ENCODE results near the gene TPD52L2.
"Not testable (repeated sequence)": the region's sequence is repeated elsewhere in the genome, so short reads cannot be mapped to it uniquely, and the experiment has no call there.

Gene TPD52L2

DNA sequence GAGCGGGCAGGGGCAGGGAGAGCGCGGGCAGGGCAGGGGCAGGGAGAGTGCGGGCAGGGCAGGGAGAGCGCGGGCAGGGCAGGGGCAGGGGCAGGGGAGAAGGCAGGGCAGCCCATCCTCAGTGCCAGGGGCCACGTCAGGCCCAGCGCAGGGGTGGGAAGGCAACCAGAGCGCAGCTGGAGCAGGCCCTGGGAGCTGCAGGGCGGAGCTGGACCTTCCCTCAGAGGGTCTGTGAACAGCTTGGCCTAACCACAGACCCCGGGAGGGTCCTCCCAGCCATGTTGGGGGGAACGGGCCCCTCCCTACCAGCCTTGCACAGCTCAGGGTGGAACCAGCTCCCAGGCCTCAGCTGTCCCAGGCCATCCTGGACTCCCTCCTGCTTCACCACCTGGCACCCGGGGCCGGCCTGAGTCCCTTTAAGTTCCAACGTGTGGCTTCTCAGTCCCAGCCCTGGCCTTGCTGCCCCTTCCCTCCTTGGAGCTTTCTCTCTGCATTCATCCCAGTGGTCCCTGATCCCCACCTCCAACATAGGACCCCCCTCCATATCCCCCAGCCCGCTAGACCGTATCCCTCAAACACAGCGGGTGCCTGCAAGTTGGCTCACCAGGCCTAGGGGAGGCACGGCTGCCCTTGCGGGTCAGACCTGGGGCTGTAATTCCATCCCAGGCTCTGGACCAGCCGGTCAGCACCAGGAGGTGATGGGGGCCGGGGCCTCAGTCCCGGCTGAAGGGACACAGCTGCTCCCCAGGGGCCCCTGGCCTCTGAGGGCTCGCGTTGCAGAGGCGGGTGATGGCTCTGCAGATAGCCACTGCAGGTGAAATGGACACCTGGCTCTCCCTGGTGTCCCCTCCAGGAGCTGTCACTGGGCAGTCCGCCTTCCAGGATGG is 28.4 kb upstream of the TPD52L2 start:
- DNase-seq, result no peak

DNA sequence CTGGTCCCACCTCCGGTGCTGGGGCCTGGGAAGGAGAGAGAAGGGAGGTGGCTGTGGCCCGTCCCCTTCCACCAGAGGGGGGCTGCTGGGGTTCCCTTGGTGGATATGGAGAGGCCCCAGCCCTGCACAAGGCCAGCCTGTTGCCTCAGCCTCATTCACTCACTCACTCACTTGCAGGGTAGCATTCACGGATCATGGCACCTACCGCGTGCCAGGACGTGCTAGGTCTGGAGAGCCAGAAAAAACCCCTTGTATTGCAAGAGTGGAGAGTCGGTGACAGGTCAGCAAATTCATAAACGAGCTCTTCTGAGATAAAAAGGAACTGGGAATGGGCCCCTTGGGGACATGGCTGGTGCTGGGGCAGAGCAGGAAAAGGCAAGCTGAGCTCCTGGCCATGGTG is 27.6 kb upstream of the TPD52L2 start:
- no peak for DNase-seq

DNA sequence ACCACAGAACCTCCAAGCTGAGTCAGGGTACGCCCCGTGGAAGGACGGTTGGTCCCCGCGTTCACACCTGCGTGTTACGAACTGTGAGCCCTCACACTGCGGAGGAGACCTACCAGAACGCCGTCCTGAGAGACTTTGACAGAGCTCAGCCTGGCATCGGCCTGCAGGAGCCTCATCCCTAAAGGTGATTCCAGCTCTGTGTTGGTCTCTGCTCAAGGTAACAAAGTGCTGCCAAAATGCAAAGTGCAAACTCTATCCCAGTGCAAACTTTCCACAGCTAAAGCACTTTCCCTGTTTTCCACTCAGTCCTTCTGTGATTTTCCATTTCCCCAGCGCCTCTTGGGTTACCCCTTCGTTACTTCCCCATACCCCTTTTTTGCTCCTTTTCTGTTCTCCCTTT is 25.4 kb upstream of the TPD52L2 start:
- no peak for DNase-seq

DNA sequence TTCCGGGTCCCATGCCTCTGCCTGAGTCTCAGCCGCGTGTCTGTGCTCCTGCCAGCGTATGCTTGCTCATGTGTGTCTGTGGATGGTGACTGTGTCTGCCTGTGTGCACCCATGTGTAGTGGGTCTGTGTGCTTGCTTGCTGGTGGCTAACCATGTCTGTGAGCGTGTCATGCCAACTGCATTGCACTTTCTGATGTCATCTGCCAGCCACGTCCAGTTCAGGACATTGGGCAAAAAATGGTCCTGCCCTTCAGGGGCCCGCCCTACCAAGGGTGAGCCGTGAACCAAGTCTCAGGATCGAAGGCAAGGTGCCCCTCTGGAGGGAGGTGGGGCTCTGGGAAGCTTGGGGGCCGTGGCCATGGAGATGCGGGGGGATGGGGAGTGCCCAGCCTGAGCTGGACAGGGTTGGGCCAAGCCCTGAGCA is 24.7 kb upstream of the TPD52L2 start:
- no peak for DNase-seq

DNA sequence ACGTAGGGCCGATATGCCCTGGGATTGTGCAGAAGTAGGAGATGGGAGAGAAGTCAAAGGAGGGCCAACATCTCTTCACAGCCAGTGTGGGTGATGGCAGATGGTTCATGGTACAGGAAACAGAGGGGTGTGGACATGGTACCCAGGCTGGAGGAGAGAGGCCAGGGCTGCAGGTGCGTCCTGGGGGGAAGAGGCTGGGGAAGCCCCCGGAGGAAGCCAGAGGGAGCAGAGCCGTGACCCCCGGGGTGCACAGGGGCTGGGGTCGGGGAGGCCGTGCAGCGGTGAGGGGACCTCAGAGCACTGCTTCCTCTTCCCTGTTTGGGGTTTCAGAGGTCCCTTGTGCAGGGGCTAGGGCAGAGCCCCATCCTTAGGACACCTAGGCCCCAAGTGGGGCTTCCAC is 22.8 kb upstream of the TPD52L2 start:
- no peak for DNase-seq

DNA sequence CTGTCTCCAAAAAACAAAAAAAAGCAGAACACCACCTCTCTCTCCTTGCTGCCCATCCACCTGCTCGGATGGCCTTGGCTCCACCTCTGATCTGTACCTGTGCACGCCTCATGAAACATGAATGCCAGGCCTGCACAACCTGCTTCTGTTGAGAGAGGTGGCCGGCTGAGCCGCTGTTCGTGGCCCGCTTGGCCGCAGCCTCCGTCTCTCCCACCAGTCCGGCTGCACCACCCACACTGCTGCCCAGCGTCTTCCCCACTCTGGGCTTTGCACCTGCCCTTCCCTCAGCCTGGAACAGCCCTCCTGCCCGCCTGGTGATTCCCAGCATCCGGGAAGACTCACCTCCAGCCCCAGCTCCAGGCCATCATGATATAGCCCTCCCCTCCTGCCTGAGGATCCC is 21.8 kb upstream of the TPD52L2 start:
- no peak for DNase-seq

DNA sequence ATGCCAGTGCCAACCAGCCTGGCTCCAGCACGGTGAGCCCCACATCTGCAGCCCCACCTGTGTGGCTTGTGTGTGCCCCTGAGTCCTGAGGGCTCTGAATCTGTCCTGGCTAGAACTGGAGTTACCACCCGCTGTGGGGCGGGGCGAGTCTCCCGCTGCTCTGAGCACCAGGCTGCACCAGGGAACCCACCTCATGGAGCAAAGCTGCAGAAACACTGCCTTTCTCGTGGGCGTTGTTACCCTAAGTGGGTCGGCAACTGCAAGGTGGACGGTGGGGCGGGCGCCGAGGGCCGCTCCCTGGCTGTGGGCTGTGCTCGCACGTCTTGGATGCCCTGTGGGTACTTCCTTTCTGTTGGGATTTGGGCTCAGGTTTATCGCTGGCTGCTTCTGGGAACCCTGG is 21.3 kb upstream of the TPD52L2 start:
- no peak for DNase-seq

DNA sequence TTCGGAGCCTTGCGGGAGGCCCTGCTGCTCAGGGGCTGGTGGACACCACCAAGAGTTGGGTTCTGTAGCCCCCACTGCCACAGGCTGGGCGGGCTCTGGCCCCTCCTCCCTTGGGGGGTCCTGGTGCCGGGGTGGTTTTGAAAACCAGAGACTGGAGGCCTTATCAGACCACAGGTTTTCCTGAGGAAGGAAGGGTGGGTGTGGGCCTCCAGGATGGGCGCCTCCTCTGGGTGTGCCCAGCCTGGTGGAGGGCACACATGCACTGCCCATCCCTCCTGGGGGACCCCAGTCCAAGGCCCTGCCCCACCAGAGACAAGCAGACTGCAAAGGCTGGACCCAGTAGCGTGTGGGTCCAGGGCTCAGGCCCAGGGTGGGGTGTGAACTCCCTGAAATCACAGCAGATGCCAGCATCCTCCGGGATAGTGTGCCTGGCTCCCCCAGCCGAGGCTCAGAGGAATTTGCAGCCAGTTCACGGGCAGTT is 20.5 kb upstream of the TPD52L2 start:
- DNase-seq, result no peak

DNA sequence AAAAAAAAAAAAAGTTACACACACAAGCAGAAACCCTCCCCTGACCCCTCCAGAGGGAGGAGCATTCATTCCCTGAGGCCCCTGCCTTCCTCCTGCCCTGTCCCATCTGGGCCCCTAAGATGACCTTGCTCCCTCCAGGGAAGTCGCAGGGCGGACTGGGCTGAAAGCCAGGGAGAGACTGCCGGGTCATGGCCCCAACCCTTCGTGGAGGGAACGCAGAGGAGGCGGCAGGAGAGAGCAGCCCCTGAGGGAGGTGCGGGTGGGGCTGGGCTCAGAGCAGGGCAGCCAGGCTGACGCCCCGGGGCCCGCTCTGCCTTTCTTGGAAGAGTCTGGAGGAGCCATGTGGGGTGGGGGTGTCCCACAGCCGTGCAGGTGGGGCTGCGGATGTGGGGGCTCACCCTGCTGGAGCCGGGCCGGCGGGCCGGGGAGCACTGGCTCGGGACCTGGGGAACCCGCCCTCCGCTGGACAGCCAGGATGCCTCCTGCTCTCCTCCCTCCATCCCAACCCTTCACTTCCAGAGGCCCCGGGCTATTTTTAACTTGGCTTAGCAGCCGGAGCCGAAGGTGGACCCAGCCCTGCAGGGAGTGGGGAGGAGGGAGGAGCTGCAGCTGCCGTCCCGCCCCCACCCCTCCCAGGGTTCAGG is 18.8 kb upstream of the TPD52L2 start:
- no peak for DNase-seq

DNA sequence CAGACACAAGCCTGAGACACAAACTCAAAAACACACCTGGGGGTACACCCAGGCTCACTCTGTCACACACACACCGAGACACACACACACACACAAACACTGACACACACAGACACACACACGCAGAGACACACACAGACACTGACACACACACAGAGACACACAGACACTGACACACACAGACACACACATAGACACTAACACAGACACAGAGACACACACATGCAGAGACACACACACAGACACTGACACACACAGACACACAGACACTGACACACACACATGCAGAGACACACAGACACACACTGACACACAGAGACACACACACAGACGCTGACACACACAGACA is 18.2 kb upstream of the TPD52L2 start:
- DNase-seq, result no peak

DNA sequence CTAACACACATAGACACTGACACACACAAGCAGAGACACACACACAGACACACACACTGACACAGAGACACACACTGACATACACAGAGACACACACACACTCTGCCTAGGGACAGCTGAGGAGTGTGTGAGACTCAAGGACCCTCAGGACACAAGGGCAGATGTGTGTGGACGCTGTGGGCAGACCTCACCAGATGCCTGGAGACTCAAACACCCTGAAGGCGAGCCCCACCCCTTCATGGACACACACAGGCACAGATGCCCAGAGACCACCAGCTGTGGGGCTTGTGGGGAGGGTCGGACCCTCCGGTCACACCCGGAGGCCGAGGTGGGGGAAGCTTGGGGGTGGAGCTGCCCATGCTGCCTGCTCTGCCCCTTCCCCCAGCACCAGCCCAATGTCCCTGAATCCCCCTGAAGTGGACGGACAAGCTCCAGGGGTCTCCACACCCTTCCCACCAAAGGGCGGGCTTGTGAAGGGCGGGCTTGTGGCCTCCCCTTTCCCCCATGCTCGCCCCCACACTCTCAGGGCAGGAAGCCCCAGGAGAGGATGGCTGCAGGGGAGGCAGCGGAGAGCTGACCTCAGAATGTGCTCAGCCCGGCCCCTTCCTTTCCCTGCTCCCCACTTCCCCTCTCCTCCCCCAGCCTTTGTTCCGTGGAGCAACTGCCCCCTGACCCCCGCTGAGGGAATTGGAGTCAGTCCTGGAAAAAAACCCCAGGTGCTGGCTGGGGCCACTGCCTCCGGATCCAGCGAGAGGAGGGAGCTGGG is 17.6 kb upstream of the TPD52L2 start:
- DNase-seq, result no peak

DNA sequence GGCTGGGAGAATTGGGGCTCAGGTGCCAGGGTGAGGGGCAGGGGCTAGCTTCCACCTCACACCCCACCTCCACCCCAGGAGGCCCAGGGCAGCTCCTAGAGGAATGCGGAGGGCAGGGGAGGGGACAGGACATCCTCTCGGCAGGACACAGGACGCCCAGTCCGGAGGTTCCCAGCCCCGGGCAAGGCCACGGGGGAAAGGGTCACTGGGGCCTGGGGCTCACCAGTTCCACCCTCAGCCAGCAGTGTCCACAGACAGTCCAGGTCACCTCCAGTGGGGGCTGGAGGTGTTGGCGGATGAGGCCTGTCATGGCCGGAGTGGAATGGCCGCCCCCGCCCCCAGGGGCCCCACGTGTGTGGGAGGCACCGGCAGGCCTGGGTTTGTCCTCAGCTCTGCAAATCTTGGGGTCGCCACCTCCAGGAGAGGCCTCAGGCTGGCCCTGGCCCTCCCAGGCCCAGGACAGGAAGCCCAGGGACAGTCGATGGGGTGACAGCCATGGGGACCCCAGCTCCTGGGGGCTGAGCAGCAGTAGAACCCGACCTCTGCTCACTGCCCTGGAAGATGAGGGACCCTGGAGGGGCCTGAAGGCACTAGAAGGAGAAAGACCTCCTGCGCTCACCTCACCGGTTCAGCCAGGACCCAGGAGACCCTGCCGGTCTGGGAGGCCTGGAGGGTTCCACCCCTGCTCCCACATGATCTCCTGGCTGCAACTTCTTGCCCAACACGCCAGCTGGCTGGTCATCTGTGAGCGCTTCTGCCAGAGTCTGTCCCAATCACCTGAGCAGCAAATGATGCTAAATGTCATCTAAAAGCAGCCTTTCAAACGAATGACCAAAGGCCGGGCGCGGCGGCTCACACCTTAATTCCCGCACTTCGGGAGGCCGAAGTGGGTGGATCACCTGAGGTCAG is 16.8 kb upstream of the TPD52L2 start:
- no peak for DNase-seq

DNA sequence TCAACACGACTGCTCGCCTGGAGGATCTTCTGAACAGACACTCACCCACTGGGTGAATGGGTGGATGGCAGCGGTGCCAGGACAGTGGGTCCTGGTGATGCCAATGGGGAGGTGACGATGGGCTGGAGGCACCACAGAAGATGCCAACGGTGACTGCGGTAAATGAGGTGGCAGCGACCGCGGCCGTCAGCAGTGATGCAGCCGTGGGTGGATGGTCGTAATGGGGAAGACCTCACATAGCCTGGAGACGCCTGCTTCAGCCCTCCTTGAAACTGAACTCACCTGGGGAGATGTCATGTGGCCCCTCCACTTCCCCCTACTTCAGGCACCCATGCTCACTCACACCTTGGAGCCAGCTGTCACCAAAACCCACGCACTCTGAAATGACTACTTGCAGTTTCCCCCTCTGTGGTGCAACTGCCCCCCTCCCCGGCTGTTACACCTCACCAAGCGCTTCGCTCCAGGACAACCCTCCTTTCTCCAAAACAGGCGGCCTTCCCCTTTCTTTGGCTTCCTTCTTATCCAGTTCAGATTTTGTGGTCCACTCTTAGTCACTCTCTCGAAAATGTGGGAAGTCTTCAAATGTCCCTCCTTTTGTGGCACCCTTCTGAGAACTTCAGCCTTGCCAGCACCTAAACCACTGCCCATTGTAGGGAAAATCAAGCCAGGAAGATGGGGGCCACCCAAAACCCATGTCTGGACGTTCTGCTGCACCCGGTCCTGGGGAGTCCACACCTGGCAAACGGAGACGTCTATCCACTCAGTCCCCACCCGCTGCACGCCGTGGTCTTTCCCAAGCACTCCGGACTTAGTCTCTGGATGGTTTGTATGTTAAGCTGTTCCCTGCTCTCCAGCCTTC is 14.2 kb upstream of the TPD52L2 start:
- no peak for DNase-seq

DNA sequence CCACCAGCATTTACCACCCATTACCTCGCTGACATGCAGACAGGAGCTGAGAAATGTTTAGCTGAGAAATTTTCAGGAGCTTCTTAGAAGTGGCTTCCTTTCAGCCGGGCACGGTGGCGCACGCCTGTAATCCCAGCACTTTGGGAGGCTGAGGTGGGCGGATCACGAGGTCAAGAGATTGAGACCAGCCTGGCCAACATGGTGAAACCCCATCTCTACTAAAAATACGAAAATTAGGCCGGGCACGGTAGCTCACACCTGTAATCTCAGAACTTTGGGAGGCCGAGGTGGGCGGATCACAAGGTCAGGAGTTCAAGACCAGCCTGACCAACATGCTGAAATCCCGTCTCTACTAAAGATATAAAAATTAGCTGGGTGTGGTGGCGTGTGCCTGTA is 13.5 kb upstream of the TPD52L2 start:
- not testable (repeated sequence) for DNase-seq

DNA sequence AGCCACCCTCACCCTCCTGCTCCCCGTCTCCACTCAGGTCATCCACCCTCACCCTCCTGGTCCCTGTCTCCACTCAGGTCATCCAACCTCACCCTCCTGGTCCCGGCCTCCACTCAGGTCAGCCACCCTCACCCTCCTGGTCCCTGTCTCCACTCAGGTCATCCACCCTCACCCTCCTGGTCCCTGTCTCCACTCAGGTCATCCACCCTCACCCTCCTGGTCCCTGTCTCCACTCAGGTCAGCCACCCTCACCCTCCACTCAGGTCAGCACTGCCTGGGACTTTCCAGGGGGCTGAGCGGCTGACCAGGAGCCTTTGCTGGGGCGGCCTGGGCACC is 11.4 kb upstream of the TPD52L2 start:
- DNase-seq, result not testable (repeated sequence)

DNA sequence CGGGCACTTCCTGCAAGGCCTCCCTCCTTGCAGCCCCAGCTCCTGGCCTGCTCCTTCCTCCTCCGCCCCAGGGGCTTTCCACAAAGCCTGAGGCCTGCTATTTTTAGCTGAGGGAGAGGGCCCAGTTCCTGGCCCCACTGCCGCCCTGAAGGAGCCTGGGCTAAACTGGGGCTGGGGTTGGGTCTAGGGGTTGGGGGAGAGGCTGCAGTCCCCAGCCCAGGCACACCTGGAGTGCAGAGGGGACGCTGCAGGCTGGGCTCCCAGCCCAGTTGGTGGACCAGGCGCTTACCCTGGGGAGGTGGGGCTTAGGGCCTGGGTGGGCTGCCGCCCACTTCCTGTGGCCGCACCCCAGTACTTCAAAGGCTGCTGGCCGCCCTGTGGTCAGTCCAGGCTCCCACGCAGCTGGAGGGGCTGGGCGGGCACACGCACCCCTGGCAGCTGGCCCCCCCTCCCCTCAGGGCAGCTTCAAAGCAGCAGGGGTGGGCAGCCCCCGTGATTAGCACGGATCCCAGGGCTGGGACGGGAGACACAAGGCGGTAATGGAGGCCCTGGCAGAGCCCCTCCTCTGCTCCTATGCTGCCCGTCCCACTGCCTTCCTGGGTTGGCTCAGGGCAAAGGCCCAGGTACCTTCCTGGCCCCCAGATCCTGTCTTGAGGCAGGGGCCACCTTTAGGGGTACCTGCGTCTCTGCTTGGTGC is 10.9 kb upstream of the TPD52L2 start:
- no peak for DNase-seq

DNA sequence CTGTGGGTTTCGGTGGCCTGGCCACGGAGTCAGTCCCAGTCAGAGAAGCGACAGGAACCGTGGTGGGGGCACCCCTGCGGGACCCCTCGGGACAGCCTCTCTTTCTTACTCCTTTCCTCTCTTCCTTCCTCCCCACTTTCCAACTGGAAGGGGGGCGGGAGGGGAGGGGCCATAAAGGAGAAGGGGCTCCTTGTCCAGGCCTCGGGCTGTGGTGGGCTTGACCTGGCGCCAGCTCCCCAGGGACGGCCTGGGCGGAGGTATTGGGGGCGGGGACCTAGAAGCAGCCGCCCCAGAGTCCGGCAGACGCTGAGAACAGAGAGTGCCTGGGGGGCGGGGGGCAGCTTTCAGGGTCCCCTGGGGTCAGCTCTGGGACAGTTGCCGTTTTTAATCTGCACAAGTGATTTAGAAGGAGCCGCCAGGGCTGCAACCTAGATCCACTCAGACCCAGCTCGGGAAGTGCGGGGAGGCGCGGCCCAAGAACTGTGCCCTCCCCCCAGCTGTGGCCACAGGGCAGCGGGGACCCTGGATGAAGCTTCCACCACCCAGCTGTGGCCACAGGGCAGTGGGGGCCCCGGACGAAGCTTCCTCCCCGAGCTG is 10.2 kb upstream of the TPD52L2 start:
- DNase-seq, result no peak

DNA sequence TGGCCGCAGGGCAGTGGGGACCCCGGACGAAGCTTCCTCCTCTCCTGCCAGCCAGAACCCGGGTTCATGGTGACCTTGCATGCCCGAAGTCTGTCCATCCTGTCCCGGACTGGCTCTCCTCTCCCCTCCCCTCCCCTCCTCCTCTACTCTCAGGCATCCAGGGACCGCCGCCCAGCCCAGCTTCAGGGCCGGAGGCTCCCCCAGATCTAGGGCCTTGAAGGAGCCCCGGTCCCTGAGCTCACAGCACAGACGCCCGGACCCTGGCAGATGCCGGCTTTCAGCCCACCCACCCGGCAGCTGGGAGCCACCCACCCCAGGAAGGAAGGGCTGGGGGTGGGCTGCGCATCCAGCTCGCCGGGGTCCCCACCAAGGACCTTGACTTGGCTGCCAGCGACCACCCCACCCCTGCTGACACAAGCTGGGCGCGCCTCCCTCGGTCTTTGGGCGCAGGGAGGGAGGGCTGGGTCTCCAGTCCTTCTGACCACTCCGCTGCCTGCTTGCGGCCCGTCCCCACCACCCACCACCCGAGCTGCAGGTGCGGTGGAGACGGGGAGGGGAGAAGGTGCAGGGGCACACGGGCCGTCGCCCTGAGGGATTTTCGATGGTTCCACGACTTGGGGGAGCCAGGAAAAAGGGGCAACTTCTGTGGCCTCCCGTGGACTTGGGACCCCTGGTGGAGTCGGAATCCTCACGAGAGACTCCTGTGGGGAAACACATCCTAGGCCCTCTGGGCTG is 9.5 kb upstream of the TPD52L2 start:
- no peak for DNase-seq

DNA sequence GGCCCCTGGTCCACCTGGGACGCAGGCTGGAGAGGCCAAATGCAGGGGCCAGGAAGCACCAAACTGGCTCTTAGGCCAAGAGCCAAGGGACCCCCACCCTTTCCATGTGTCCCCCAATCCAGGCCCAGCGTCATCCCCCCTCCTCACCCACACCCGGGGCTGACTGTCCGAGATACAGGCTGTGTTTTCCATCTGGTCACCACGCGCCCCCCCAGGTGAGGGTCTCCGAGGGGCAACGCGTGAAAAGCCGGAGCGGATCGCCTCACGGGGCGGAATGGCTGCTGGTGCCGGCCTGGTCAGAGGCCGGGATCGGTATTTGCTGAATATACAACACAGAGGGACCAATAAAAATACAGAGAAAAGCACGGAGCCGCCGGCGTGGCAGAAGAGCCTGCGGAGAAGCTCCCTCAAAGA is 9.0 kb upstream of the TPD52L2 start:
- no peak for DNase-seq
